H1 (cell line): ENCODE results near the gene RAB25. TPM values are rescaled to one million over a fixed set of nuclear protein-coding genes. Genes with fewer than 3 reads are reported as not detected.

Source experiments
- CTCF ChIA-PET: fragments of 300-600 bp; sonication (Branson Sonifier 250); formaldehyde crosslinking; loops from one replicate; lab custom pipeline; 2021; ENCODE audit not compliant: partially characterized antibody; lab: Charles Lee
- POLR2A ChIA-PET: fragments of 300-600 bp; sonication (Branson Sonifier 250); formaldehyde crosslinking; loops from one replicate; lab custom pipeline; 2021; ENCODE audit warnings: inconsistent platforms; ENCODE audit not compliant: partially characterized antibody; lab: Charles Lee
- DNase-seq, 2 experiments: peaks; one replicate each; pipeline versions ENCODE4 v3.0.0 to v3.0.0-alpha.2; 2010 to 2022; ENCODE audit warnings: low spot score in 2 of 2, low read depth in 1 of 2, mixed read lengths in 1 of 2
- FAIRE-seq: peaks from 2 replicates; lab custom pipeline; 2011; peaks lifted over from hg19 to GRCh38; lab: Jason Lieb, UNC
- H2AFZ ChIP-seq: 2 replicates; pipeline ENCODE4 v1.8.1; 2012; ENCODE audit warnings: low read length, inconsistent platforms
- H2AK5ac ChIP-seq: 2 replicates; pipeline ENCODE4 v1.6.1; 2013; ENCODE audit warnings: low read depth, low read length
- H2BK120ac ChIP-seq: replicated peaks from 2 replicates; pipeline ENCODE3; 2013; ENCODE audit warnings: low read depth, low read length, inconsistent platforms
- H2BK12ac ChIP-seq: 2 replicates; pipeline ENCODE4 v1.6.1; 2013; ENCODE audit warnings: low read depth, low read length
- H2BK15ac ChIP-seq: 2 replicates; pipeline ENCODE4 v1.6.1; 2013; ENCODE audit warnings: low read length
- H2BK20ac ChIP-seq: 2 replicates; pipeline ENCODE4 v1.6.1; 2013; ENCODE audit warnings: low read length
- H2BK5ac ChIP-seq: 2 replicates; pipeline ENCODE4 v1.6.1; 2013; ENCODE audit warnings: low read depth, low read length
- H3K14ac ChIP-seq: 2 replicates; pipeline ENCODE4 v1.6.1; 2013; ENCODE audit warnings: inconsistent platforms; ENCODE audit not compliant: insufficient read length
- H3K18ac ChIP-seq: 2 replicates; pipeline ENCODE4 v1.6.1; 2013; ENCODE audit warnings: low read length; ENCODE audit errors: extremely low read depth
- H3K23ac ChIP-seq: 2 replicates; pipeline ENCODE4 v1.6.1; 2013; ENCODE audit warnings: inconsistent platforms; ENCODE audit not compliant: insufficient read length
- H3K23me2 ChIP-seq: 2 replicates; pipeline ENCODE4 v1.6.1; 2013; ENCODE audit warnings: low read depth, low read length
- H3K27ac ChIP-seq: 2 replicates; pipeline ENCODE4 v1.6.1; 2011; ENCODE audit warnings: low read depth, low read length, inconsistent platforms
- H3K27me3 ChIP-seq, 4 experiments: replicated peaks in 1 of 4; 1 replicate in 1 of 4; 2 replicates in 3 of 4; pipeline versions ENCODE4 v1.6.1 to v1.8.1; 2011 to 2013; ENCODE audit warnings: low read length in 3 of 4, mild to moderate bottlenecking in 3 of 4, inconsistent platforms in 2 of 4, mixed read lengths in 2 of 4, moderate library complexity in 1 of 4; ENCODE audit not compliant: control insufficient read depth in 3 of 4, insufficient read depth in 3 of 4; ENCODE audit errors: extremely low read depth in 1 of 4
- H3K36me3 ChIP-seq, 4 experiments: 2 replicates each; pipeline versions ENCODE4 v1.6.1 to v1.8.1; 2011 to 2013; ENCODE audit warnings: mild to moderate bottlenecking in 4 of 4, low read length in 3 of 4, moderate library complexity in 2 of 4, control low read depth in 1 of 4, inconsistent platforms in 1 of 4; ENCODE audit not compliant: insufficient read depth in 4 of 4, control insufficient read depth in 2 of 4
- H3K4ac ChIP-seq: replicated peaks from 2 replicates; pipeline ENCODE3; 2013; ENCODE audit warnings: low read length, low read depth, mixed read lengths, inconsistent platforms; ENCODE audit not compliant: insufficient read length
- H3K4me1 ChIP-seq, 4 experiments: replicated peaks in 1 of 4; 1 replicate in 1 of 4; 2 replicates in 3 of 4; pipeline versions ENCODE4 v1.6.1 to v1.8.1; 2011 to 2013; ENCODE audit warnings: low read length in 3 of 4, inconsistent platforms in 2 of 4, mixed read lengths in 1 of 4; ENCODE audit not compliant: insufficient read depth in 4 of 4, control insufficient read depth in 3 of 4
- H3K4me2 ChIP-seq, 2 experiments: 2 replicates each; pipeline versions ENCODE4 v1.6.1 to v1.8.1; 2011 to 2013; ENCODE audit warnings: low read depth in 2 of 2, low read length in 2 of 2, control low read depth in 1 of 2, inconsistent platforms in 1 of 2, mild to moderate bottlenecking in 1 of 2; ENCODE audit not compliant: insufficient read depth in 1 of 2
- H3K4me3 ChIP-seq, 4 experiments: fragments of 200-600, 300-600 bp in 1 of 4; sonication (generic), shearing (Covaris generic), sonication (Bioruptor Twin) in 1 of 4; 2 replicates each; pipeline versions ENCODE4 v1.5.1 to v1.8.1; 2011 to 2016; ENCODE audit warnings: low read length in 4 of 4, low read depth in 3 of 4, control low read depth in 2 of 4, inconsistent platforms in 2 of 4, mild to moderate bottlenecking in 2 of 4, mixed read lengths in 1 of 4, moderate library complexity in 1 of 4; ENCODE audit not compliant: insufficient read depth in 2 of 4; ENCODE audit errors: extremely low read depth in 1 of 4
- H3K56ac ChIP-seq: replicated peaks from 2 replicates; pipeline ENCODE3; 2013; ENCODE audit warnings: low read depth, mild to moderate bottlenecking, mixed read lengths, low read length, inconsistent platforms; ENCODE audit not compliant: insufficient read length
- H3K79me1 ChIP-seq: 2 replicates; pipeline ENCODE4 v1.6.1; 2013; ENCODE audit warnings: low read depth, low read length, control low read depth
- H3K79me2 ChIP-seq, 2 experiments: 2 replicates each; pipeline versions ENCODE4 v1.6.1 to v1.8.1; 2012 to 2013; ENCODE audit warnings: low read length in 2 of 2, mild to moderate bottlenecking in 2 of 2, inconsistent platforms in 1 of 2; ENCODE audit not compliant: insufficient read depth in 2 of 2, control insufficient read depth in 1 of 2
- H3K9ac ChIP-seq, 4 experiments: replicated peaks in 1 of 4; 1 replicate in 1 of 4; 2 replicates in 3 of 4; pipeline versions ENCODE4 v1.6.1 to v1.8.1; 2011 to 2013; ENCODE audit warnings: low read depth in 3 of 4, low read length in 3 of 4, control low read depth in 2 of 4, mild to moderate bottlenecking in 2 of 4, moderate library complexity in 2 of 4, inconsistent platforms in 1 of 4; ENCODE audit errors: extremely low read depth in 1 of 4
- H3K9me3 ChIP-seq, 2 experiments: 2 replicates each; pipeline versions ENCODE4 v1.6.1 to v1.8.1; 2012 to 2013; ENCODE audit warnings: mild to moderate bottlenecking in 2 of 2, moderate library complexity in 2 of 2, control low read depth in 1 of 2, inconsistent platforms in 1 of 2, low read depth in 1 of 2, low read length in 1 of 2, mixed read lengths in 1 of 2; ENCODE audit not compliant: insufficient read depth in 2 of 2
- H4K20me1 ChIP-seq, 2 experiments: replicated peaks in 1 of 2; 2 replicates each; pipeline versions ENCODE3 to v1.8.1; 2011 to 2013; ENCODE audit warnings: inconsistent platforms in 2 of 2, low read length in 2 of 2, mild to moderate bottlenecking in 1 of 2; ENCODE audit not compliant: insufficient read depth in 2 of 2, control insufficient read depth in 1 of 2
- H4K5ac ChIP-seq: 2 replicates; pipeline ENCODE4 v1.6.1; 2013; ENCODE audit warnings: low read length, low read depth, mixed read lengths, inconsistent platforms; ENCODE audit not compliant: insufficient read length
- H4K8ac ChIP-seq: 2 replicates; pipeline ENCODE4 v1.8.0; 2013; ENCODE audit warnings: mild to moderate bottlenecking, moderate library complexity, low read length, inconsistent platforms; ENCODE audit not compliant: insufficient read depth; ENCODE audit errors: extremely low read depth
- H4K91ac ChIP-seq: replicated peaks from 2 replicates; pipeline ENCODE3; 2013; ENCODE audit warnings: low read length, mixed read lengths, inconsistent platforms; ENCODE audit not compliant: insufficient read length
- BACH1 ChIP-seq: IDR thresholded peaks from 2 replicates; pipeline ENCODE4 v1.6.1; 2012; ENCODE audit warnings: low read length, improper control_type of control experiment
- CBX5 ChIP-seq: fragments of 300-800, 300-1000 bp; sonication (generic); IDR thresholded peaks from 2 replicates; pipeline ENCODE4 v1.7.1; 2016; ENCODE audit warnings: antibody characterized with exemption, low read length, low read depth
- CHD2 ChIP-seq: IDR thresholded peaks from 2 replicates; pipeline ENCODE4 v1.6.1; 2012; ENCODE audit warnings: low read length, improper control_type of control experiment
- CTBP2 ChIP-seq: IDR thresholded peaks from 2 replicates; pipeline ENCODE4 v1.7.0; 2011; ENCODE audit warnings: borderline replicate concordance, mild to moderate bottlenecking, moderate library complexity, mixed read lengths, low read length; ENCODE audit not compliant: insufficient read depth, insufficient read length
- GTF2F1 ChIP-seq: IDR thresholded peaks from 2 replicates; pipeline ENCODE4 v1.6.1; 2012; ENCODE audit warnings: low read depth, low read length, improper control_type of control experiment, borderline replicate concordance
- KDM5A ChIP-seq: fragments of 200-600 bp; IDR thresholded peaks from 2 replicates; pipeline ENCODE4 v1.7.1; 2012; ENCODE audit warnings: mild to moderate bottlenecking, low read length, inconsistent platforms, mixed read lengths
- SIN3A ChIP-seq, 2 experiments: IDR thresholded peaks in 1 of 2; conservative IDR thresholded peaks in 1 of 2; 2 replicates each; pipeline ENCODE4 v1.6.1; 2011 to 2012; ENCODE audit warnings: low read length in 2 of 2, improper control_type of control experiment in 1 of 2, low read depth in 1 of 2, mild to moderate bottlenecking in 1 of 2
- SIRT6 ChIP-seq: IDR thresholded peaks from one replicate; pipeline ENCODE4 v1.7.1; 2012; ENCODE audit warnings: low read length, inconsistent platforms
- TAF1 ChIP-seq: IDR thresholded peaks from 2 replicates; pipeline ENCODE4 v1.6.1; 2011; ENCODE audit warnings: mild to moderate bottlenecking, low read depth, low read length
- TAF7 ChIP-seq: optimal IDR thresholded peaks from 2 replicates; pipeline ENCODE3; 2011; ENCODE audit warnings: low read depth, mild to moderate bottlenecking, inconsistent platforms, low read length, moderate library complexity, borderline replicate concordance
- WGBS, 2 experiments: shearing (Covaris generic) in 1 of 2; methylation state at CpG; one replicate each; pipeline versions ENCODE4 v1.1.6 to v1.1.7; 2013 to 2015; ENCODE audit warnings: low lambda C conversion rate in 2 of 2, mixed read lengths in 2 of 2, inconsistent platforms in 1 of 2, low coverage in 1 of 2, missing lambda C conversion rate in 1 of 2; ENCODE audit not compliant: insufficient replicate concordance in 2 of 2, insufficient coverage in 1 of 2, insufficient read length in 1 of 2; ENCODE audit errors: extremely low coverage in 1 of 2, missing lambda C conversion rate in 1 of 2; 5-methylcytosine and 5-hydroxymethylcytosine counted together
- polyA plus RNA-seq, 7 experiments: library from polyadenylated mRNA; depleted of rRNA in 3 of 7; stranded (reverse) in 5 of 7; unstranded in 2 of 7; fragments of >200 nt in 5 of 7; fragments of 200-250 nt in 2 of 7; gene quantifications; 1 replicate in 5 of 7; 2 replicates in 1 of 7; 4 replicates in 1 of 7; pipeline versions ENCODE4 v1.2.1 to v1.2.3, GENCODE V29; 2011 to 2013; ENCODE audit warnings: missing spikeins in 2 of 7, mixed read lengths in 2 of 7
- total RNA-seq: library from RNA; stranded (reverse); fragmentation: NEBNext Ultra II Directional; extraction: Animal tissue kit (Norgen Biotek cat#: 25700); gene quantifications from 2 replicates; pipeline ENCODE4 v1.2.1, GENCODE V29; 2021

Gene RAB25
- total and polyA plus RNA-seq, 2 of the 8 experiments (the other 6 are each of a cell fraction or from before 2014, with no cell fraction given) = 34.8 to 98.2 TPM

- Histone ChIP-seq H2AFZ (0 out of 2 replicates have a peak within 1 kb of the TSS, but pooled peaks have one; percentile 59), H2AK5ac (no peak within 1 kb of the TSS; the same call in 1 of the 2 replicates), H4K20me1 (peaks cover 7 to 8% of the 10 kb centered on the region in 2 experiments), H2BK20ac (peak within 1 kb of the TSS; percentile 92; the same call in 1 of the 2 replicates), H4K5ac (peak within 1 kb of the TSS; percentile 81), H3K9ac (peak within 1 kb of the TSS; percentile 35 to 63 (median 60); a peak in 6 of 7 replicates), H3K4me3 (peak within 1 kb of the TSS; percentile 69 to 83 (median 78)), H4K91ac (peak within 1 kb of the TSS; percentile 35), H3K18ac (peak within 1 kb of the TSS; percentile 98), H3K14ac (no peak within 1 kb of the TSS), H3K4me1 (peaks cover 0 to 15% (median 14%) of the 10 kb centered on the region in 4 experiments; a peak in 6 of 7 replicates), H2BK12ac (peak within 1 kb of the TSS; percentile 99), H3K27me3 (peaks cover 0 to 2% (median 0%) of the 10 kb centered on the region in 4 experiments; a peak in 1 of 7 replicates), H2BK15ac (peak within 1 kb of the TSS; percentile 97; the same call in 1 of the 2 replicates), H3K23me2 (peaks cover 13% of the 10 kb centered on the region), H2BK120ac (no peak within 1 kb of the TSS), H3K36me3 (no peaks in the 10 kb centered on the region), H3K79me1 (no peaks in the 10 kb centered on the region; the same call in 1 of the 2 replicates), H3K23ac (no peak within 1 kb of the TSS), H3K4ac (peak within 1 kb of the TSS; percentile 54), H3K4me2 (peak within 1 kb of the TSS; percentile 91 to 99), H3K27ac (peak within 1 kb of the TSS; percentile 59; the same call in 1 of the 2 replicates), H3K56ac (no peak within 1 kb of the TSS), H2BK5ac (peak within 1 kb of the TSS; percentile 98), H3K79me2 (peaks cover 0 to 3% of the 10 kb centered on the region in 2 experiments; a peak in 1 of 4 replicates), H3K9me3 (no peaks in the 10 kb centered on the region), H4K8ac (peak within 1 kb of the TSS; percentile 11; the same call in 1 of the 2 replicates)
- CTCF ChIA-PET = interaction anchor here (0.6 to 42.4 kb wide), 5 partner anchors 12 to 88 kb away, joined by 3 to 1994 read pairs (median 5); partner anchors contain the start of gene MEX3A
- 4% methylated on average over 30 of the region's 37 CpGs; no CpG with 5 or more reads in 1 of the 2 experiments for WGBS, 2 experiments
- FAIRE-seq (no peak), DNase-seq (peak in 1 of 2 experiments; percentile 86)
- POLR2A ChIA-PET = interaction anchor here (1.0 to 28.0 kb wide), 11 partner anchors 13 to 180 kb away, joined by 3 to 763 read pairs (median 4); partner anchors contain the start of genes KHDC4, MEX3A and PMF1
- TF ChIP-seq GTF2F1 (no peak), CTBP2 (no peak), BACH1 (0 out of 2 replicates have a peak, but pooled peaks have one; percentile 22), SIN3A (conservative IDR thresholded peaks at IDR 0.05 in 1 of 2, IDR thresholded peaks at IDR 0.05 in 1 of 2; ENCODE audit: low read depth in 1 of 2, low read length in 2 of 2) (no peak; a peak in 1 of 4 replicates), TAF1 (peak; percentile 89), KDM5A (no peak), SIRT6 (no peak), CBX5 (no peak), CHD2 (no peak), TAF7 (peak; percentile 84)
Measured at GRCh38 chr1:156114101-156114918, 53.4 kb downstream of the RAB25 start, which contains the start of gene LMNA. Gene LMNA, plus strand, starts transcription at chr1:156114711. Its CDS starts 208 bp downstream, at chr1:156114919.
